GM19099 (cell line): ENCODE measurements around the gene PALS1.

Experiments used
- POLR2A ChIP-seq: IDR thresholded peaks from 3 replicates; pipeline ENCODE4 v1.6.1; 2011; ENCODE audit warnings: low read depth; ENCODE audit not compliant: insufficient read length; ENCODE audit errors: extremely low read depth

The PALS1 gene

GRCh38 chr14:67280506-67280905 lies 39.3 kb downstream of the PALS1 start:
- no peak for TF ChIP-seq POLR2A

DNA sequence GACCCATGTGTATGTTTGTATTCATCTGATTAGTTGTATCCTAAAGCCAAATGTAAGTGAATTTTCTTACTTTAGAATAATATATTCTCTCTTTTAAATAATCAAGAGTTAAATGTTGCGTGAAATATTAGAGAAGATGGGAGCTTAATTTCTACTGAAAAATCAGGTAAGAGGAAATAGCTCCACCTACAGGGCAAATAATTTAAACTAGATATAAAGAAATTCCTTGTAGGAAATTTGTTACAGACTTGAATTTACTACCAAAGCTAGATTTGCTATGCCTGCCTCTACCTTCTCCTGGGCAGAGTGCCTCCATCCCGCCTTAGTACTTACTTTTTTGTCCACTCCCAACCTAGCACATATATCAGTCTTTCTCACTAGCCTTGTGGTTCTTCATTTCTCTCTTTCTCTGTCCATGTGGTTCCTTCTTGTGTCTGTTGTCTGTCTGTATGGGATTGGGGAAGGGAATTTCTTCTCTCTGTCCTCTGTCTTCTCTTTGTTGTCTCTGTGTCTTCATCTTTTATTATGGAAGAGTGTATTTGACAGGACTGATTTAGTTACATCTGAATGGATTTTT lies 44.7 kb downstream of the PALS1 start:
- TF ChIP-seq POLR2A = no peak
